Measurements from ENCODE around the gene SIN3A. TPM values are rescaled to one million over a fixed set of nuclear protein-coding genes. Genes with fewer than 3 reads are reported as not detected.

SIN3A gene
- total RNA-seq, 1 donor from 2014 or later: 23.8 TPM

DNA sequence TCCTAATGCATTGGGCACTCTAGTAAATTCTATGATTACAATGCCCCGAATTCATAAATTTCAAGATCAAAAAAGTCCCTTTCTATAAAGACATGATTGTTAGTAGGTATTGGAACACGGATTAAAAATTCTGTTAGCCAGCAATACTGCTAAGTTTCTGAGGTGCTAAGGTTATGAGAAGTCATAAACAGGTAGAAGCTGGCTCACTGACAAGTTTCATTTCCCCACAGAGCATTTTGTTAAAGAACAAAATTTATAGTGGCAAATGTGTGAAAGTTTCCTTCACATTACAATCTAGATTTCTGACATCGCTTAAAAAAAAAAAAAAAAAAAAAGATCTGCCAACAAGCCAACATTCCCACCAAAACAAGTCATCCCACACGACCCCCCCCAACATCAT is 70.7 kb downstream of the SIN3A start:
- DNase-seq (ENCODE audit: low read depth): no peak

DNA sequence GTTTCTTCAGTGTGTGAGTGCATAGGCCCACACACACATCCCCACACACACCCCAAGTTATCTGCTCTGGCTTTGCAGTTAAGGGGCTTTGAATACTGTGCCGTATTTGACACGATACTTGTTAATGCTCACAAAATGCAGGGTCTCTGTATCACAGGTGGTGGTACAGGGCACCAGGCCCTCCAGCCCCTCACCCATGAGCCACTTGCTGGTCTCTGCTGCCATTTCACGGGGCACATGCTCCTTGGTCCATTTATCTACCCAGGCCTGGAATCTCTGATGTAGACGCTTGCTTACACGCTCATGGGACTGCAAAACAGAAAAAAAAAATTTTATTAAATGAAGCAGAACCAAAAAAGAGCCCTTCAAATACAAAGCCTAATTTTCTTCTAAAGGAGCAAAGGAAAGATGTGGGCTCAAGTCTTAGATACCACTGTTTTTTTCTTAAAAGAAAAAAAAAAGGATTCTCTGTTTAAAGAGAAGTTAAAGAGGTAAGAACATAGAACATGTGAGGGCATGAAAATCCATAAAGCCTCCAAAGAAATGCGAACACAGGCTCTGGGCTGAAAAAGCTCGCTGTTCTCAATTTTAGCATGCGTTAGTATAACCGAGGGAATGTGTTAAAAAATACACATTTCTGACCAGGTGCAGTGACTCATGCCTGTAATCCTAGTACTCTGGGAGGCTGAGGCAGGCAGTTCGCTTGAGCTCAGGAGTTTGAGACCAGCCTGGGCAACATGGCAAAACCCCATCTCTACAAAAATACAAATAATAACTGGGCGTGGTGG is 79.4 kb downstream of the SIN3A start:
- DNase-seq (ENCODE audit: low read depth): no peak

DNA sequence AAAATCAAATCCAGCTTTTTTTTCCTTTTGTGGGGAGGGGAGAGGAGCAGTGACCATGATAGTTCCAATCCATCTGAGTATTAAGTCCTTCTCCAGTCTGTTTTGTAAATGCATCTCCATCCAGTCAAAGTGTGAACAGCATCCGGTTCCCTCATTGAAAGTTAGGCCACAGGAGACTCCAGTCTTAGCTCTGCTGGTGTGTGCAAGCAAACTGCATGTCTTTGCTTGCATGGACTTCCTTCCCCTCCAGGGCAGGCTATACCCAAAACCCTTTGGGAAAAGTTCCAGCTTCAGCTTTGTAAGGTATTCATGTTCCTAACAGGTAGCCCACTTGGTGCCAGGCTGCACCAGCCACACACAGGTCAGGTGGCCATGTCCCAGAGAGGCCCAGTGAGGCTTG is 80.0 kb downstream of the SIN3A start:
- DNase-seq (ENCODE audit: low read depth): no peak

DNA sequence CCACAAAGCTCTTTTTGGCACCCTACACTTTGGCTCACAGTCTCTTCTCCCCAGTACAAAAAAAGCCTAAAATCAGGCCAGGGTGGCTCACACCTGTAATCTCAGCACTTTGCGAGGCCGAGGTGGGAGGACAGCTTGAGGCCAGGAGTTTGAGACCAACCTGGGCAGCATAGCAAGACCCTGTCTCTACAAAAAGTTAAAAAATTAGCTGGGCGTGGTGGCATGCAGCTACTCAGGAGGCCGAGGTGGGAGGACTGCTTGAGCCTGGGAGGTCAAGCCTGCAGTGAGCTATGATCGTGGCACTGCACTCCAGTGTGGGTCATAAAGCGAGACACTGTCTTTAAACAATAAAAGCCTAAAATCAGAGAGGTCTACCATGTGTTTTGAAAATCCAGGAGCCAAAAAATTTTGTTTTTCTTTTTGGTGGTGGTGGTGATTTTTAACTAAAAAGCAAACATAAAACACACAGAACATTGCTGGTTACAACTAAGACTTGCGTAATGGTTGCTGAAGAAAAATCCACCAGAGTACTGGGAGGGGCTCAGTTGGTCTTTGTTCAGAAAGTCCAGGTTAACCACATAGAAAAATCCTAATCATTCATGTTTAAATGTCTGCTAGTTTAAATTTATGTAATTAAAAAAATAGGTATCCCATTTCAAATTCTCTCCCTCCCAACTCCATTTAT is 81.5 kb downstream of the SIN3A start:
- DNase-seq (ENCODE audit: low read depth): no peak

DNA sequence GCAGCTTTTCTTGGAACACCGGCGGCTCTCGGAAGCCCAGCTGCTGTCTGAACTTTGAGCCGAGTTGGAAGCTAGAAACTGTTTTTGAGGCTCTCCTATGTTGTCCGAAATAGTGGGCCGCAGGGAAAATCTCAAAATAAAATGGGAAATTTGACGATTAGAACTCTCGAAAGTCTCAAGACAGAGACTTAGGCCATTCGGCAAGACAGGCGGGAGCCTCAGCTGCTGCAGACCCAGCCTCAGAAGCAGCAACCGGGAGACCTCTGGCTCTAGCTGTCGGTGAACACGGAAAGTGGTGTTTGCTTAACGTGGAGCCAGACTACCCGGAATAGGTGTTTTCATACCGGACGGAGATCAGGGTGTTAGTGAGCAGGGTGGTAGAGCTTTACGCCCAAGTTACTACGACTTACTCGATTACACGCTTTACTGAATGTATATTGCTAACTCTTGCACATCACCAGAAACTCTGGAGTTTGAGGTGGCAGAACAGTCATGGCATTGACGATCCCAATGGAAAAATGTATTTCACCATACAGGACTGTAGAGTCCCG is 82.7 kb downstream of the SIN3A start:
- no peak for DNase-seq (ENCODE audit: low read depth)

DNA sequence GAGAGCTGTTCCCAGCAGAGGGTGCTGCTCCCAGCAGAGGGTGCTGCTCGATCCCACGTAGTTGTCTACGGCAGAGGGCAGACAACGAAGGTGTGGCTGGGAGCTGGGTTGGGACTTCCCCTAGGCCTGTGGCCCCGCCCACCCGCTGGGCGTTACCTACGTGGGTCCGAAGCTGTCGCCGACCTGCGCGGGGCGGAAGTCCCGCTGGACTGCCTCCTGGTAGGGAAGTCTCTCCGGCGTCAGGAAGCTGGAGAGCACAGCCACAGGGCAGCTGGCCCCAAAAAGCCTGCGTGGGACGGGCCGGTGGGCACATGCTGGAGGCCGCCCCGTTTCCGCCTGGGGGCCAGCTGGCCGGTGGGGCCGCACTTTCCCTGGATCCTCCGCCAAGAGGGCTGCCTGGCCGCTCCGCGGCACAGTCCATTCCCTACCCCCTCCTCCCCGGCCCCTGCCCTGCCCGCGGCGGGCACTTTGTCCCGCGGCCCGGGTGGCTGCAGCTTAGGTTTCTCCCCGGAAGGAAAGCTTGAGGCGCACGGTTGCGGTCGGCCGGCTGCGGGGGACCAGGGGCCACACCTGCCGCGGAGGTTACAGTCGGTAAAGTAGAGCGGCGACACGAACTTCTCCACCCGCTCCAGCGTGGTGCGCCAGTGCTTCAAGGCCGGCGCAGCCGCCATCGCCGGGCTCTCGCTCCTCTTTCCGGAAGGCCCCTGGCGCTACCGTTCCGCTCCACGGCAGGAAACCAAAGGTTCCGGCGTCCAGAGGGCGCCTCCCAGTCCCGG is 83.4 kb downstream of the SIN3A start, which contains the start of gene MAN2C1:
Gene MAN2C1 (minus strand): TSS at position 695 of the 776 bp plus-strand sequence. CDS start 24 bp downstream, at position 671.
- peak; percentile 95 for DNase-seq (ENCODE audit: low read depth)

DNA sequence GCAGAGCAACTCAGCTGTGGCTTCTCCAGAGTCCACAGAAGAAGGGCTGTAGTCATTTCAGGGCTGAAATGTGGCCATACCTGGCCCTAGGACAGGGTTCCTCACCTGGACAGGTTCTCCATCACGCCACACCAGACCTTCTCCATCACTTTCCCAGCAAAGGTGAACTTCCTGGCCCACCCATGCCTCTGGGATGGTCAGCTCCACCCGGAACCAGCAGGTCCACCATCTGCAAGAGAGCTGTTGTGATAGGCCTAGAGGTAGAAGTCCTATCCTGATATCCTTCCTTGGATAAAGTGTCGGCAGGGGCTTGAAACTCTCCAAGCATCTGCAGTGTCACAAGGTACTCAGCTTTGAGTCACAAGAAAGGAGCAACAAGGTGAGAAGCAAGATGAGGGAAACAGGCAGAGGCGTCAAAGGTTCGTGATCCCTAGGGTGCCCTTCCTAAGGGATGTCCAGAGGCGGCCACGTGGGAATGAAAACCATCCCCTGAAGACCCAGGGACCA is 84.0 kb downstream of the SIN3A start:
- no peak for DNase-seq (ENCODE audit: low read depth)

DNA sequence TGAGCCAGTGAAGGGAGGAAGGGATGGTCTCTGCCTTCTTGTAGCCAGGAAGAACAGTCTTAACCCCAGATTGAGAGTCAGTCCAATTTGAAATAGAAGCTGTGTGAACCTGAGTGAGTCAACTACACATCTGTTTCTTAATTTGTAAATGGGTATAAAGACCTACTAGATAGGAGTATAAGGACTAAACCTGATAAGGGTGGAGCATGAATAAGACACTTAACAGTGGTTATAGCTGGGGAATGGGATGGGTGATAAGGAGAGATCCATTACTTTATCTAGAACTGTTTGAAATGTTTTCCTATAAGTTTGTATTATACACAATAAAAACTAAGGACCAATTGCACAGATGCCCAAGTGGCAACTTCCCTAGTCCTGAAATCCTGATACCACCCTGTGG is 84.5 kb downstream of the SIN3A start:
- DNase-seq (ENCODE audit: low read depth): no peak

DNA sequence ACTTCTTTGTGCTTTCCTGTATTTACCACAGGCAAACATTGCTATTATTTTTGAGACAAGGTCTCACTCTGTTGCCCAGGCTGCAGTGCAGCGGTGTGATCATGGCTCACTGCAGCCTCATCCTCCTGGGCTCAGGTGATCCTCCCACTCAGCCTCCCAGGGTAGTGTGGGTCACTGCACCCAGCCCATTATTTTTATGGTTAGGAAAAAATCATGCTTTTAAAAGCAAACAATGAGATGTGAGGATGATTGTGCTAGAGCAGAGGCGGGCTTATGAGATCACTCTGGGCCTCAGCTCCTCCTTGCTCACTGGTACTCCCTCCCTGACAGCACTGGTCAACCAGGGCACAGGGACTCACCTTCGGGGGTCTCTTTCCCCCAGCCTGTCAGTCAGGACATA is 85.3 kb downstream of the SIN3A start:
- DNase-seq (ENCODE audit: low read depth): no peak

DNA sequence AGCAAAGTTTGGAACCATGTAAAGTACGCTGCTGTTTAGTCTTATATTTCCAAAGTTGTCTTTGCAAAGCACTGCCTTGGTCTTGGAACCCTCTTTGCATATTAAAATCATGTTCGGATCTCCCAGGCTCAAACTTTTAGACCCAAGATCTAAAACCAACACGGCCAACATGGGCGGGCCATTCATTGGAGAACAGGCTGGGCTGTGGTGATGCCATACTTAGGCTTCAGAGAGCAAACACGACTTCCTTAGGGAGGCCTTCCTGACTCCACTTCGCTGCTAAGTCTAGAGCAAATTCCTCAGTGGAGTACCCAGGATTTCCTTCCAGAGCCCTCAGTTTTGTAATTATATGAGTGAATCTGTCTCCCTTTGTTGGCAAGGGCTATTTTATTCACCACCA is 86.6 kb downstream of the SIN3A start:
- no peak for DNase-seq (ENCODE audit: low read depth)

DNA sequence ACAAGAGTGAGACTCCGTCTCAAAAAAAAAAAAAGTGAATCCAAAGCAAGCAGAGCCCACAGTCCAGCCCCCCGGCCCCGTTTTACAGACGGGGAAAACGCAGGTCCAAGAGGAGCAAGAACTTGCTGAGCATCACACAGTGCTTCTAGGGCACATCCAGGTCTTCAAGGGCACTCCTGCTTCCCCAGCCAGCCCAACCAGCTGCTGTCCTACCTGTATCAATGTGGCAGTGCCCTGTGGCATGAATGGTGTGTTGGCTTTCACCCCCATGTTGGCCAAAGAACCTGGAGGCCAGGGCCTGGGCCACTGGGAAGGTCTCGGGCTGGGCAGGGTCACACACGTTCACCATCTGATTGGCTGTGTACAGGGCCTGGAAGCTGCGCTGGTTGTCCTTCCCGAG is 87.7 kb downstream of the SIN3A start:
- no peak for DNase-seq (ENCODE audit: low read depth)

DNA sequence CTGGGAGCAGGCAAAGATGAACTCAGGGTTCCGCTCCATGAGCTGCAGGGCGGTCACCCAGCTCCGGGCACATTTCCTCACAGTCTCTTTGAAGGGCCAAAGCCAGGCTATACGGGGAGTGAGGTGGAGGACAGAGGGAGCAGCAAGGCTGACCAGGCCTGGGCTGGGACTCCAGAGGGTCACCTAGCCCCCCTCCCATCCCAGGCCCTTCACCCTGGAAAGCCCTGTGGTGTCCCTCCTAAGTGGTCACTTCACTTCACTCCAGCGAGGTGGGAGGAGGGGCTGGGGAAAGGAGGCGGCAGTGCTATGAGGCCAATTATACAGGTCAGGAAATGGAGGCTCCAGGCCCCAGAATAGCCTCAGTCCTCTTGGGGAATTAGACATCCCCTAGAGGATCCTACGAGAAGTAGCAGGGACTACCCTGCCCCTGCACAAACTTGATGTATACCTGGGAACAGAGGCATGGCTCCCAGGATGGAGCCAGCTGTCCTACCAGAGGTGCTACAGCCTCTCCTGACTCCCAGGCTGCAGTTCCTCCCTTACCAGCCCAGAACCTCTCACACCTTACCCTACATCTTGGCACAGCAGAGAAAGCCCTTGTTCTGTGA is 88.7 kb downstream of the SIN3A start:
- DNase-seq (ENCODE audit: low read depth): no peak

DNA sequence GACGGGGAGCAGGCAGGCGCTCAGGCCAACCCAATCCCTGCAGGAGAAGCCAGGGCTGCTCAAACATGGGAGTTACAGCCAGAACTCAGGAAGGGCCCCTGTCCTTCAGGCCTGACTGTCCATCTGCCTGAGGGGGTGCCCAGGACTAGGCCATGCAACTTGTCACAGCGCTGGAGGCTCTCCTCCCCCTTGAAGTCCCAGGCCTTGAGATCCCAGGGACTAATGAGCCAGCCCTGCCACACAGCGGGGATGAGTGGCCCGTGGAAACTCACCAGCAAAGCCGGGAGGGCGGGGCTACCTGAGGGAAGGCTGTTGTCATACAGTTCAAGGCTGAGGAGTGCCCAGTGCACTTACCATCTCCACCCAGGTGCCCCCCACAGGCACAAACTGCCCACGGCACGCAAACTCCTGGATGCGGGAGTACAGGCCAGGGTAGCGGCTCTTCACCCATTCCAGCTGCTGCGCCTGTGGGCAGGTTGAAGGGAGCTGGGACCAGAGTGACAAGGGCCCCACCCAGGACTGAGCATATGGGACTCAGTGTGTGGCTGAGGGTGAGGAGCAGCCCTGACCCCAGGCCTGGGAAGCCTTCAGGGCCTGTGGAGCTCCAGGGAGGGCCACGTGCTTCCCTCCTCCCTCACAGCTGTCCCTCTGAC is 89.4 kb downstream of the SIN3A start:
- no peak for DNase-seq (ENCODE audit: low read depth)

DNA sequence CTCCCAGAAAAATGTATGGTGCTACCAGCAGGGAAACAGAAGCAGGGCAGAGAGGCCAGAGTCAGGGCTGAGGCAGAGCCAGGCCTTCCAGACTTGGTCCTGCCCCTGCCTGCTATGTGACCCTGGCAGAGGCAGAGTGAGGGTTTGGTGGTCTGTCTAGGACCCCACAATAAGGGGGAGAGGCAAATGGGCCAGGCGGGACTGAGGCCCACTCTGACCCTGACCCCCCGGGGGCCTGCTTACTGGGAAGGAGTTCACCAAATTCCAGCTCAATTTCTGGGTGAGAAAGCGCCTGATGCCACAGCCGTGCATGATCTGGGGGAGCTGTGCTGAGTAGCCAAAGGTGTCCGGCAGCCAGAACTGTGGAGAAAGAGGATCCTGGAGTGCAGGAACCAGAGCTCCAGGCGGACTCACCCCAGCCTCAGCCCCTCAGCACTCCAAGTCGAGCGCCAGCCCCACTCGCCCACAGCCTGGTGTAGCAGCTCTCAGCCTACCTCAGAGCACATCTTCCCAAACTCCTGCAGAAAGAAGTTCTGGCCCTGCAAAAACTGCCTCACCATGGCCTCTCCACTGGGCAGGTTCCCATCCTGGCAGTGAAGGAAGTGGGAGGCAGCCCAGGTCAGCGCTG is 90.0 kb downstream of the SIN3A start:
- DNase-seq (ENCODE audit: low read depth): no peak

DNA sequence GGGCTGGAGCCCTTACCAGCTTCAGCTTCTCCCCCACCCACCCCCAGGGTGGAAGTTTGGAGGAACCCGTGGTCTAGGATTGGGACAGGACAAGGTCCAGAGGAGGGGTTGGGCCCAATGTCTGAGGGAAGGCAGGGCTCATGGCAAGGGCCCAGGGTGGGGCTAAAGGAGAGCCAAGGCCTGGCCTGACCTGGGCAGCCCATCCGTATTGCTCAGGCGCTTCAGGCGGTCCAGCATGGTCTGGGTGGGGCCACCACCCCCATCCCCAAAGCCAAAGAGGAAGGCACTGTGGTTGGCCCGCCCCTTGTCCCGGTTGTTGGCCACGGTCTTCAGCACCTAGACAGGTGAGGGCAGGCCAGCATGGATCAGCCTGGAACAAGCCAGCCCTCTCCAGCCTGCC is 90.6 kb downstream of the SIN3A start:
- DNase-seq (ENCODE audit: low read depth): no peak

DNA sequence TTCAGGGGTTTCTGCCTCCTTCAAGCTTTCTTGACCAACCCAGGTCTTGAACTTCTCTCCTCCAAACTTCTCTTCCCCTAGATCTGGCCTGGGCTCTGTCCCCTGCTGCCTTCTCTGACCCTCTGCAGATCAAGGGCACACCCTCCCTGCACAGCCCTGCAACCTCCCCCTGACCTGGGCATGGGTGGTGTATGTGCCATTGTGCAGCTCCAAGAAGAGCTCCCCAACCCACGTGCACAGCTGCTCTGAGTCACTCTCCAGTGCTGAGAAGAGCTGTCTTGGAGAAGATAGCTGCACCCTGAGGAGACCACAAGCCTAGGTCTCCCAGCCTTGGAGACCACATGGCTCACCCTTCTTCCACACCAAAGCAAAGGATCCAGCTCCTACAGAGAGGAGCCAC is 91.1 kb downstream of the SIN3A start:
- DNase-seq (ENCODE audit: low read depth): peak; percentile 48

DNA sequence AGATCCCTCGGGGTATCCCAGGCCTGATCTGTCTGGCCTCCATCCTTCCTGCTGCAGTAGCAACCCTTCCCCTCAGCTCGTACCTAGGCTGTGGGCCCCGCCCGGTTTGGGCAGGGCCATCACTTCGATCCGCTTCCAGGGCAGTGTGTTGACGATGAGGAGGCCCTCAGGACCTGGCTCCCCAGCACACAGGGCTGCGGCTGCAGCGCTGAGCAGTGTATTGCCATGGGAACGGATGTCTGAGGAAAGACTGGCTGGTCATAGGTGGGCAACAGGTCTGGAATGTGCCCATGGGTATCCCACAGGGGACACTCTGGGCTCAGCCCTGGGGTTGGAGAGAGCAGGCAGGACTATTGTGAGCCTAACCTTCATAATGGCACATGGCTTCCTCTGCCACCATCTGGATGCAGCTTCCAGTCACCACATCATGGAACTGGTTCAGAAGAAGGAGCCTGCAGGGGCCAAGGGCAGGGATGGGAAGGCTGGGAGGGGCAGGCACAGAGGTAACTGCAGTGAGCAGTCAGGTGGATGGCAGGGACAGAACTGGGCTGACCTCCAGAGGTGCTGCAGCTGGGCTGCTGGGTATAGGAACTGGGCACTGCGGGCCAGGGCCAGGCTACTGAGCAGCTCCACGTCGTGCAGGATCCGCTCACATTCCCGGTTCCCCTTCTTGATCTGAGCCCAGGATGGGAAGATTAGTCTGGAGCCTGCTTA is 91.8 kb downstream of the SIN3A start:
- no peak for DNase-seq (ENCODE audit: low read depth)

DNA sequence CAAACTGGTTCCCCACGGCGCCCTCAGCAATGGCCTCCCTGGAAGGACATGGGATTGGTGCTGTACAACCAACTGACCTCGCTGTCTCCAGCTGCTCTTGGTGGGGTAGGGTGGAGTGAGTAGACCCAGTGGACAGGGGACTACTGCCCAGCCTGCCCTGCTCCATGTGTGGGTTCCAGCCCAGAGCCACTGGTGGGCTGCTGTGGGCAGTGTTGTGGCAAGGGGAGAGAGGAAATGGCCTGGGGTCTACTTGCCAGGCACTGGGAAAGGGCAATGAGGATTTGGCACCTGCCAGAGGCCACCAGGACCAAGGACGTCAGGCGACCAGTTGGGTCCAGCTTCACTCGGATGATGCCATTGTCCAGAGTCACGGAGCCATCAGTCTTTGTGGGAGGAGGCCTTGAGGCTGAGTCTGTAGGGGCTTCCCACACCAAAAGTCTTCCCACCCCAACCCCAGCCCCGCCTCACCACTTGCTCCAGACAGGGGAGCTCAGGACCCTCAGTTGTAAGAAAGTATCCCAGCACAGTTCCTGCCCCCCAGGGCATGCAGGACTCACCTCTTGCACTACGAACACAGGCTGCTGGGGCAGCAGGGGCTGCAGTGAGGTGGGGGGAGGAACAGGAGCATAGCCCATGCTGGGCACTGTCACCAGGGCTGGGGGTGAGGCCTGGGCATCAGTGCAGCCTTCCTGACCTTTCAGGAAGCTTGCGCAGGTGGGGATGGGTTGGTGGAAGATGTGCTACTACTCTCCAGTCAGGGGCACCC is 92.5 kb downstream of the SIN3A start:
- DNase-seq (ENCODE audit: low read depth): no peak

All from myocyte (in vitro differentiated cells).